Measurements from ENCODE around the gene MROH9. TPM values are rescaled to one million over a fixed set of nuclear protein-coding genes. Genes with fewer than 3 reads are reported as not detected.

Gene MROH9
- polyA plus RNA-seq, 1 of the 3 experiments (the other 2 are of a cell fraction) = 0.26 TPM

DNA sequence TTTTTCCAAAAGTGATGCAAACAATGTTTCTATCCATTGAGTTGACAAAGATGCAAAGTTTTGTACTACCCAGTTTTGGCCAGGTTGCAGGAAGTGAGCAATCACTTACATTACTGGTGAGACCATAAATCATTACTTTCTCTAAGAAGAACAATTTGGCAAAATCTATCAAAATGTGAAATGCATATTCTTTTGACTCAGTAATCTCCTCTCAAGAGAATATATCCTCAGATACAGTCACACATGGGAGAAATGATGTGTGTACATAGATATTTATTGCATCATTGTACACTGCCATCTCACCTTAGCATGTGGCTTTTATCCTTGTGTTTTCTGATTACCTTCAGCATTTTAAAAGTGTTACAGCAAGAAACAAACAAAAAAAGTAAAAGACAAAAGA is 103.0 kb downstream of the MROH9 start:
- CTCF ChIA-PET = no interaction called here

DNA sequence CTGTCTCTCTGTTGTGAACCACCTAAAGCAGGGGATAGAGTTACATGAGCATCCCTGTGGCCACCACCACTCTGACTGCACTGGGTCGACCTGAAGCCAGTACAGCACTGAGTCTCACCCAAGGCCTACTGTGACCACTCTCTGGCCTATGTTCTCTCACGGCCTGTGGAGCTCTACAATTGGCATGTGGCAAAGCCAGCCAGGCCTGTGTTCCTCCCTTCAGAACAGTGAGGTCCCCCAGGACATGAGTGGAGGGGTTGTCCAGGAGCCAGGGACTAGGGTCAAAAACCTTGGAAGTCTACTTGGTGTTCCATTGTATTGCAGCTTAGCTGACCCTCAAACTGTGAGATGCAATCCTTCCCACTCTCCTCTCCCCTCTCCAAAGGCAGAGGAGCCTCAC is 112.7 kb downstream of the MROH9 start:
- Histone ChIP-seq H3F3A (replicated peaks; ENCODE audit: insufficient read depth) (no peaks in the 10 kb centered on the region), H2AFZ (ENCODE audit: low read depth) (no peak overlapping the region), H3K4me2 (no peak overlapping the region), H3K9me3 (no peaks in the 10 kb centered on the region), H3K4me3 (ENCODE audit: low read depth in 2 of 2, low read length in 1 of 2) (no peak overlapping the region), H4K20me1 (ENCODE audit: insufficient read depth) (no peaks in the 10 kb centered on the region), H3K9me2 (no peaks in the 10 kb centered on the region; the same call in 1 of the 2 replicates), H3K27ac (ENCODE audit: low read depth in 2 of 2, low read length in 1 of 2) (no peak overlapping the region), H3K79me2 (ENCODE audit: insufficient read depth) (no peaks in the 10 kb centered on the region), H3K36me3 (replicated peaks in 1 of 2; ENCODE audit: control insufficient read depth in 1 of 2, insufficient read depth in 2 of 2, low read length in 1 of 2) (no peaks in the 10 kb centered on the region), H3K4me1 (ENCODE audit: control insufficient read depth in 1 of 2, insufficient read depth in 2 of 2, low read depth in 1 of 2, low read length in 1 of 2) (no peaks in the 10 kb centered on the region), H3K9ac (no peak overlapping the region), H3K27me3 (ENCODE audit: insufficient read depth) (no peaks in the 10 kb centered on the region)
- CTCF ChIA-PET = no interaction called here
- TF ChIP-seq RFX5 (IDR thresholded peaks at IDR 0.05; ENCODE audit: low read length) = no peak
- TF ChIP-seq, protein P1, sequence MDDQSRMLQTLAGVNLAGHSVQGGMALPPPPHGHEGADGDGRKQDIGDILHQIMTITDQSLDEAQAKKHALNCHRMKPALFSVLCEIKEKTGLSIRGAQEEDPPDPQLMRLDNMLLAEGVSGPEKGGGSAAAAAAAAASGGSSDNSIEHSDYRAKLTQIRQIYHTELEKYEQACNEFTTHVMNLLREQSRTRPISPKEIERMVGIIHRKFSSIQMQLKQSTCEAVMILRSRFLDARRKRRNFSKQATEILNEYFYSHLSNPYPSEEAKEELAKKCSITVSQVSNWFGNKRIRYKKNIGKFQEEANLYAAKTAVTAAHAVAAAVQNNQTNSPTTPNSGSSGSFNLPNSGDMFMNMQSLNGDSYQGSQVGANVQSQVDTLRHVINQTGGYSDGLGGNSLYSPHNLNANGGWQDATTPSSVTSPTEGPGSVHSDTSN (IDR thresholded peaks at IDR 0.05) = no peak
- no peak for TF ChIP-seq GABPA (IDR thresholded peaks at IDR 0.05; ENCODE audit: low read depth)
- no peak for TF ChIP-seq SIN3A (IDR thresholded peaks at IDR 0.05; ENCODE audit: borderline replicate concordance, low read depth, low read length)
- TF ChIP-seq TCF12 (IDR thresholded peaks at IDR 0.05) = no peak
- no peak for TF ChIP-seq RAD21 (IDR thresholded peaks at IDR 0.05; ENCODE audit: low read length)
- TF ChIP-seq ELF1 (IDR thresholded peaks at IDR 0.05) = no peak
- TF ChIP-seq EZH2phosphoT487 (IDR thresholded peaks at IDR 0.05; ENCODE audit: borderline replicate concordance, low read depth) = no peak
- TF ChIP-seq JUND (IDR thresholded peaks at IDR 0.05) = no peak
- no peak for TF ChIP-seq FOXJ3 (CRISPR knock-in tag; IDR thresholded peaks at IDR 0.05)
- TF ChIP-seq, protein P2, sequence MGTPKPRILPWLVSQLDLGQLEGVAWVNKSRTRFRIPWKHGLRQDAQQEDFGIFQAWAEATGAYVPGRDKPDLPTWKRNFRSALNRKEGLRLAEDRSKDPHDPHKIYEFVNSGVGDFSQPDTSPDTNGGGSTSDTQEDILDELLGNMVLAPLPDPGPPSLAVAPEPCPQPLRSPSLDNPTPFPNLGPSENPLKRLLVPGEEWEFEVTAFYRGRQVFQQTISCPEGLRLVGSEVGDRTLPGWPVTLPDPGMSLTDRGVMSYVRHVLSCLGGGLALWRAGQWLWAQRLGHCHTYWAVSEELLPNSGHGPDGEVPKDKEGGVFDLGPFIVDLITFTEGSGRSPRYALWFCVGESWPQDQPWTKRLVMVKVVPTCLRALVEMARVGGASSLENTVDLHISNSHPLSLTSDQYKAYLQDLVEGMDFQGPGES (IDR thresholded peaks at IDR 0.05; ENCODE audit: low read depth, low read length) = no peak
- WGBS (ENCODE audit: low lambda C conversion rate) = 7% methylated on average over 2 of the region's 2 CpGs
- POLR2A ChIA-PET = no interaction called here
- DNase-seq = no peak

More for the DNA sequence above, 103.0 kb downstream of the MROH9 start:
- POLR2A ChIA-PET = no interaction called here
- Histone ChIP-seq H3K9me2 (no peaks in the 10 kb centered on the region), H3K4me3 (ENCODE audit: low read depth in 2 of 2, low read length in 1 of 2) (no peak overlapping the region), H3K9me3 (no peaks in the 10 kb centered on the region), H3K4me2 (no peak overlapping the region), H2AFZ (ENCODE audit: low read depth) (no peak overlapping the region), H3K4me1 (ENCODE audit: control insufficient read depth in 1 of 2, insufficient read depth in 2 of 2, low read depth in 1 of 2, low read length in 1 of 2) (no peaks in the 10 kb centered on the region; a peak in 1 of 4 replicates), H3K36me3 (replicated peaks in 1 of 2; ENCODE audit: control insufficient read depth in 1 of 2, insufficient read depth in 2 of 2, low read length in 1 of 2) (no peaks in the 10 kb centered on the region), H3K9ac (no peak overlapping the region), H3F3A (replicated peaks; ENCODE audit: insufficient read depth) (no peaks in the 10 kb centered on the region), H4K20me1 (ENCODE audit: insufficient read depth) (no peaks in the 10 kb centered on the region), H3K79me2 (ENCODE audit: insufficient read depth) (no peaks in the 10 kb centered on the region), H3K27me3 (ENCODE audit: insufficient read depth) (no peaks in the 10 kb centered on the region; the same call in 1 of the 2 replicates), H3K27ac (ENCODE audit: low read depth in 2 of 2, low read length in 1 of 2) (no peak overlapping the region)
- TF ChIP-seq, protein P3, sequence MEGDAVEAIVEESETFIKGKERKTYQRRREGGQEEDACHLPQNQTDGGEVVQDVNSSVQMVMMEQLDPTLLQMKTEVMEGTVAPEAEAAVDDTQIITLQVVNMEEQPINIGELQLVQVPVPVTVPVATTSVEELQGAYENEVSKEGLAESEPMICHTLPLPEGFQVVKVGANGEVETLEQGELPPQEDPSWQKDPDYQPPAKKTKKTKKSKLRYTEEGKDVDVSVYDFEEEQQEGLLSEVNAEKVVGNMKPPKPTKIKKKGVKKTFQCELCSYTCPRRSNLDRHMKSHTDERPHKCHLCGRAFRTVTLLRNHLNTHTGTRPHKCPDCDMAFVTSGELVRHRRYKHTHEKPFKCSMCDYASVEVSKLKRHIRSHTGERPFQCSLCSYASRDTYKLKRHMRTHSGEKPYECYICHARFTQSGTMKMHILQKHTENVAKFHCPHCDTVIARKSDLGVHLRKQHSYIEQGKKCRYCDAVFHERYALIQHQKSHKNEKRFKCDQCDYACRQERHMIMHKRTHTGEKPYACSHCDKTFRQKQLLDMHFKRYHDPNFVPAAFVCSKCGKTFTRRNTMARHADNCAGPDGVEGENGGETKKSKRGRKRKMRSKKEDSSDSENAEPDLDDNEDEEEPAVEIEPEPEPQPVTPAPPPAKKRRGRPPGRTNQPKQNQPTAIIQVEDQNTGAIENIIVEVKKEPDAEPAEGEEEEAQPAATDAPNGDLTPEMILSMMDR (IDR thresholded peaks at IDR 0.05) = no peak
- TF ChIP-seq, protein P2 (IDR thresholded peaks at IDR 0.05; ENCODE audit: low read depth, low read length) = no peak
- no peak for TF ChIP-seq POLR2AphosphoS5 (IDR thresholded peaks at IDR 0.05; ENCODE audit: low read depth, low read length)
- no peak for DNase-seq

Data from SK-N-SH (cell line).